OCI-LY1 (cell line): ENCODE data around the gene SNAI1.

ENCODE experiments used
- EZH2 ChIP-seq: fragments of 200-600 bp; sonication (generic), shearing (Covaris generic); IDR thresholded peaks from 2 replicates; pipeline ENCODE4 v1.8.0; 2017; ENCODE audit warnings: borderline replicate concordance, mixed run types, mild to moderate bottlenecking, antibody characterized with exemption, low read length, moderate library complexity, mixed read lengths
- TF ChIP-seq, protein P1 (sequence below): fragments of 200-600 bp; sonication (generic), shearing (Covaris generic); IDR thresholded peaks from 2 replicates; pipeline ENCODE4 v1.5.1; 2017; ENCODE audit warnings: mild to moderate bottlenecking, antibody characterized with exemption, low read length, moderate library complexity, mixed read lengths

DNA sequence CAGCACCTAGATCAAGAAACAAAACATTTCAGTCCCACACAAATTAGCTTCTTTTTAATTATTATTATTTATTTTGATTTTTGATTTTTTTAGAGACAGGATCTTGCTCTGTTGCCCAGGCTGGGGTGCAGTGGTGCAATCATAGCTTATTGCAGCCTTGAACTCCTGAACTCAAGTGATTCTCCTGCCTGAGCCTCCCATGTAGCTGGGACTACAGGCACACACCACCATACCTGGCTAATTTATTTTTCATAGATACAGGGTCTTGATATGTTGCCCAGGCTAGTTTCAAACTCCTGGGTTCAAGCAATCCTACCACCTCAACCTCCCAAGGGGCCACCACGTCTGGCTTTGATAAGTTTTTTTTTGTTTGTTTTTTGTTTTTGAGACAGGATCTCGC, 24.6 kb downstream of the SNAI1 start:
- TF ChIP-seq, protein P1, sequence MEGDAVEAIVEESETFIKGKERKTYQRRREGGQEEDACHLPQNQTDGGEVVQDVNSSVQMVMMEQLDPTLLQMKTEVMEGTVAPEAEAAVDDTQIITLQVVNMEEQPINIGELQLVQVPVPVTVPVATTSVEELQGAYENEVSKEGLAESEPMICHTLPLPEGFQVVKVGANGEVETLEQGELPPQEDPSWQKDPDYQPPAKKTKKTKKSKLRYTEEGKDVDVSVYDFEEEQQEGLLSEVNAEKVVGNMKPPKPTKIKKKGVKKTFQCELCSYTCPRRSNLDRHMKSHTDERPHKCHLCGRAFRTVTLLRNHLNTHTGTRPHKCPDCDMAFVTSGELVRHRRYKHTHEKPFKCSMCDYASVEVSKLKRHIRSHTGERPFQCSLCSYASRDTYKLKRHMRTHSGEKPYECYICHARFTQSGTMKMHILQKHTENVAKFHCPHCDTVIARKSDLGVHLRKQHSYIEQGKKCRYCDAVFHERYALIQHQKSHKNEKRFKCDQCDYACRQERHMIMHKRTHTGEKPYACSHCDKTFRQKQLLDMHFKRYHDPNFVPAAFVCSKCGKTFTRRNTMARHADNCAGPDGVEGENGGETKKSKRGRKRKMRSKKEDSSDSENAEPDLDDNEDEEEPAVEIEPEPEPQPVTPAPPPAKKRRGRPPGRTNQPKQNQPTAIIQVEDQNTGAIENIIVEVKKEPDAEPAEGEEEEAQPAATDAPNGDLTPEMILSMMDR, result no peak
- no peak for TF ChIP-seq EZH2
